ENCODE results near the gene EPAS1.

EPAS1 gene

DNA sequence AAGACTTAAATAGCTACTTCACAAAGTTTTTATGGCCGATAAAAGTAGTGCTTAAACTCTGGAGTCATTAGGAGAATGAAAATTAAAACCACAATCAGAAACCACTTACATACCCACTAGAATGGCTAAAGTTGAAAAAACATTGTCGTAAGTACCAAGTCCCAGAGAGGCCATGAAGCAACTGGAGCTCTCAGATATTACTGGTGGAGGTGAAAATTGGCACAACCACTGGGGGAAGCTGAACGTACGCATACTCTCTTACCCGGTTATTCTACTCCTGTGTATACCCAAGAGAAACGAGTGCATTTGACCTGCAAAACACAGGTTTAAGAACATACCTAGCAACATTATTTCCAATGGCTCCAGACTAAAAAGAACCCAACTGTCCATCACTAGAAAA lies 105.7 kb downstream of the EPAS1 start:
- Histone ChIP-seq H3K27me3 (ENCODE audit: insufficient read depth, insufficient read length) (no peaks in the 10 kb centered on the region), H3K9me3 (ENCODE audit: insufficient read depth, low read length) (no peaks in the 10 kb centered on the region), H3K4me1 (ENCODE audit: insufficient read depth, insufficient read length) (no peaks in the 10 kb centered on the region), H3K9ac (ENCODE audit: insufficient read length, low read depth) (no peak overlapping the region), H3K4me3 (ENCODE audit: insufficient read length, low read depth) (no peak overlapping the region), H3K36me3 (ENCODE audit: insufficient read depth, insufficient read length, low read length) (no peaks in the 10 kb centered on the region)
- no peak for DNase-seq (ENCODE audit: low read depth, low spot score)
- no peak for TF ChIP-seq YY1 (IDR thresholded peaks at IDR 0.05; ENCODE audit: insufficient read depth, insufficient read length)
- TF ChIP-seq SUZ12 (IDR thresholded peaks at IDR 0.05; ENCODE audit: extremely low read depth, insufficient read depth, insufficient read length) = no peak

DNA sequence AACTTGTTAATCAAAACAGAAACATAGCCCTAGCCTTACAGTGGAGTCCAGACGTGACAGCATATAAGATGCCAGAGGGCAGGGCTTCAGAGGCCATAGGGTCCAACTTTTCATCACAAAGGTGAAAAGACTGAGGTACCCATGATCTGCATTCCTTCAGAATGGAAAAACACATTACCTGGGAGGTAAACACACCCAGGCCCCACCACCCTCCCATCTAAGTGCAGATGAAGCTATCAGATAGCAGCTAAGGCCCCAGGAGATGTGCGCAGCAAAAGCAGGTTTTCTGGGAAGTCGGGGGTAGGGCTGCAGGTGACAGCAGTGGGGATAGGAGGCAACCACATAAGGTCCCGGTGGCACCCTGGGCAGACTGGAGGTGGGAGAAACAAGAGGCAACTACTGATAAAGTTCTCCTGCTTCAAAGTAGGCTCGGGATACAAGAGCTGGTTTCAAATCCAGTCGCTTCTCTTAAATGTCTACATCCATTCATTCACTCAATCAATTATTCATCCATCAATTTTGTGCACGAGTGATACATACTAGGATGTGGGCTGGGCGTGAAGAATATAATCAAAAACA lies 107.1 kb downstream of the EPAS1 start:
- TF ChIP-seq ZNF274 (IDR thresholded peaks at IDR 0.05; ENCODE audit: low read depth, low read length) = no peak
- TF ChIP-seq SUZ12 (IDR thresholded peaks at IDR 0.05; ENCODE audit: extremely low read depth, insufficient read depth, insufficient read length) = no peak
- no peak for TF ChIP-seq YY1 (IDR thresholded peaks at IDR 0.05; ENCODE audit: insufficient read depth, insufficient read length)
- H3K27me3 ChIP-seq (ENCODE audit: insufficient read depth, insufficient read length) = no peaks in the 10 kb centered on the region

GRCh38 chr2:46407852-46408455 lies 110.7 kb downstream of the EPAS1 start:
- peaks cover 6% of the 10 kb centered on the region for H3K4me1 ChIP-seq (ENCODE audit: insufficient read depth, insufficient read length)

More for the DNA sequence above, 107.1 kb downstream of the EPAS1 start:
- Histone ChIP-seq H3K9ac (ENCODE audit: insufficient read length, low read depth) (no peak overlapping the region), H3K4me3 (ENCODE audit: insufficient read length, low read depth) (no peak overlapping the region), H3K36me3 (ENCODE audit: insufficient read depth, insufficient read length, low read length) (no peaks in the 10 kb centered on the region), H3K4me1 (ENCODE audit: insufficient read depth, insufficient read length) (peaks cover 4% of the 10 kb centered on the region), H3K9me3 (ENCODE audit: insufficient read depth, low read length) (no peaks in the 10 kb centered on the region)
- no peak for DNase-seq (ENCODE audit: low read depth, low spot score)

DNA sequence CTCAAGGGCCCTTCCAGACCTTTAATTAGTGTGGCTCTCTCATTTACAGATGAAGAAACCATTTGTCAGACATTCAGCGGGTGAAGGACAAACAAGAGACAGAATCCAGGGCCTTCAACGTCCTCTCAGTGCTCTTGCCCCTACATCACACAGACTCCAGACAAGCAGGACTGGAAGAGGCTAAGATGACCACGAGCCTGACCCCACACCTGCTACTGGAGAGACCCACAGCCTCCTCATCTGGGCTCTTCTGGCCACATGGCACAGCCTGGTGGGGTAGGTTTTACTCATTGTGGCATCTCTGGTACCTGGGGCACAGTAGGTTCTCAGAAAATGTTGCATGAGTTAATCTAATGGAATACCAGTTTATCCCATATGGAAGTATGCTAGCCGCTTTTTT lies 112.5 kb downstream of the EPAS1 start:
- H3K27me3 ChIP-seq (ENCODE audit: insufficient read depth, insufficient read length) = no peaks in the 10 kb centered on the region
- DNase-seq (ENCODE audit: low read depth, low spot score) = no peak
- TF ChIP-seq YY1 (IDR thresholded peaks at IDR 0.05; ENCODE audit: insufficient read depth, insufficient read length) (no peak), SUZ12 (IDR thresholded peaks at IDR 0.05; ENCODE audit: extremely low read depth, insufficient read depth, insufficient read length) (no peak), ZNF274 (IDR thresholded peaks at IDR 0.05; ENCODE audit: low read depth, low read length) (no peak)
- no peaks in the 10 kb centered on the region for H3K36me3 ChIP-seq (ENCODE audit: insufficient read depth, insufficient read length, low read length)
- H3K4me1 ChIP-seq (ENCODE audit: insufficient read depth, insufficient read length) = peaks cover 6% of the 10 kb centered on the region
- no peak overlapping the region for H3K4me3 ChIP-seq (ENCODE audit: insufficient read length, low read depth)
- no peaks in the 10 kb centered on the region for H3K9me3 ChIP-seq (ENCODE audit: insufficient read depth, low read length)
- H3K9ac ChIP-seq (ENCODE audit: insufficient read length, low read depth) = no peak overlapping the region

More at GRCh38 chr2:46407852-46408455, 110.7 kb downstream of the EPAS1 start:
- Histone ChIP-seq H3K27me3 (ENCODE audit: insufficient read depth, insufficient read length) (no peaks in the 10 kb centered on the region), H3K9me3 (ENCODE audit: insufficient read depth, low read length) (no peaks in the 10 kb centered on the region), H3K4me3 (ENCODE audit: insufficient read length, low read depth) (no peak overlapping the region), H3K36me3 (ENCODE audit: insufficient read depth, insufficient read length, low read length) (no peaks in the 10 kb centered on the region), H3K9ac (ENCODE audit: insufficient read length, low read depth) (no peak overlapping the region)
- no peak for TF ChIP-seq SUZ12 (IDR thresholded peaks at IDR 0.05; ENCODE audit: extremely low read depth, insufficient read depth, insufficient read length)
- no peak for TF ChIP-seq YY1 (IDR thresholded peaks at IDR 0.05; ENCODE audit: insufficient read depth, insufficient read length)
- no peak for TF ChIP-seq ZNF274 (IDR thresholded peaks at IDR 0.05; ENCODE audit: low read depth, low read length)
- no peak for DNase-seq (ENCODE audit: low read depth, low spot score)

GRCh38 chr2:46410273-46411244 lies 113.4 kb downstream of the EPAS1 start:
- Histone ChIP-seq H3K4me1 (ENCODE audit: insufficient read depth, insufficient read length) (peaks cover 6% of the 10 kb centered on the region), H3K36me3 (ENCODE audit: insufficient read depth, insufficient read length, low read length) (no peaks in the 10 kb centered on the region)
- DNase-seq (ENCODE audit: low read depth, low spot score) = no peak

DNA sequence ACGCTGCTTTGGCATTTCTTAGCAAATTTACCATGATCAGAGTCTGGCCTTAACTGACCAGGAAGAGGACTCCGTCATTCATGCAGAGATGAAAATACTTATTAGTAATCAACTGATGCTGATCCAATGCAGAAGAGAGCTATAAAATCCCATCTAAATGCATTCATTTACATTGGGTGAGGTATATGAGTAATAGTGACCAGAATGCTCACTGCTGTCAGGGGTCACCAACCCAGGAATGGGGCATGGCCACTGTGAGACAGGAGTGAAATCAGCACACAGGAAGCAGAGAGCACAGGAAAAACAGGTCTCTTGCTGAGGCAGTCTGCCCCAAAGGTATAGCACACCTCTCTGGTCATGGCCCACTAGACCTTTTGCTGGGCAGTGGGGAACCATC lies 114.0 kb downstream of the EPAS1 start:
- no peak for DNase-seq (ENCODE audit: low read depth, low spot score)
- Histone ChIP-seq H3K27me3 (ENCODE audit: insufficient read depth, insufficient read length) (no peaks in the 10 kb centered on the region), H3K9me3 (ENCODE audit: insufficient read depth, low read length) (peaks cover 4% of the 10 kb centered on the region; the same call in 1 of the 2 replicates), H3K4me1 (ENCODE audit: insufficient read depth, insufficient read length) (peaks cover 6% of the 10 kb centered on the region), H3K36me3 (ENCODE audit: insufficient read depth, insufficient read length, low read length) (no peaks in the 10 kb centered on the region), H3K4me3 (ENCODE audit: insufficient read length, low read depth) (no peak overlapping the region), H3K9ac (ENCODE audit: insufficient read length, low read depth) (no peak overlapping the region)
- TF ChIP-seq ZNF274 (IDR thresholded peaks at IDR 0.05; ENCODE audit: low read depth, low read length) = no peak
- no peak for TF ChIP-seq SUZ12 (IDR thresholded peaks at IDR 0.05; ENCODE audit: extremely low read depth, insufficient read depth, insufficient read length)
- TF ChIP-seq YY1 (IDR thresholded peaks at IDR 0.05; ENCODE audit: insufficient read depth, insufficient read length) = no peak

More at GRCh38 chr2:46410273-46411244, 113.4 kb downstream of the EPAS1 start:
- H3K27me3 ChIP-seq (ENCODE audit: insufficient read depth, insufficient read length) = no peaks in the 10 kb centered on the region
- no peak for TF ChIP-seq ZNF274 (IDR thresholded peaks at IDR 0.05; ENCODE audit: low read depth, low read length)
- no peak for TF ChIP-seq SUZ12 (IDR thresholded peaks at IDR 0.05; ENCODE audit: extremely low read depth, insufficient read depth, insufficient read length)
- no peaks in the 10 kb centered on the region for H3K9me3 ChIP-seq (ENCODE audit: insufficient read depth, low read length)
- no peak overlapping the region for H3K4me3 ChIP-seq (ENCODE audit: insufficient read length, low read depth)
- no peak overlapping the region for H3K9ac ChIP-seq (ENCODE audit: insufficient read length, low read depth)

GRCh38 chr2:46411985-46412384 lies 114.8 kb downstream of the EPAS1 start:
- peaks cover 6% of the 10 kb centered on the region for H3K4me1 ChIP-seq (ENCODE audit: insufficient read depth, insufficient read length)
- TF ChIP-seq YY1 (IDR thresholded peaks at IDR 0.05; ENCODE audit: insufficient read depth, insufficient read length) = no peak
- TF ChIP-seq ZNF274 (IDR thresholded peaks at IDR 0.05; ENCODE audit: low read depth, low read length) = no peak
- TF ChIP-seq SUZ12 (IDR thresholded peaks at IDR 0.05; ENCODE audit: extremely low read depth, insufficient read depth, insufficient read length) = no peak
- H3K9ac ChIP-seq (ENCODE audit: insufficient read length, low read depth) = no peak overlapping the region
- no peaks in the 10 kb centered on the region for H3K36me3 ChIP-seq (ENCODE audit: insufficient read depth, insufficient read length, low read length)
- H3K4me3 ChIP-seq (ENCODE audit: insufficient read length, low read depth) = no peak overlapping the region
- H3K9me3 ChIP-seq (ENCODE audit: insufficient read depth, low read length) = peaks cover 7% of the 10 kb centered on the region; the same call in 1 of the 2 replicates
- DNase-seq (ENCODE audit: low read depth, low spot score) = no peak
- no peaks in the 10 kb centered on the region for H3K27me3 ChIP-seq (ENCODE audit: insufficient read depth, insufficient read length)
